ENCODE measurements around the gene RCC2.
"Not testable (repeated sequence)": the region's sequence is repeated elsewhere in the genome, so short reads cannot be mapped to it uniquely, and the experiment has no call there.

- TF ChIP-seq CTCF, POLR2A (IDR thresholded peaks at IDR 0.05): not testable (repeated sequence)
These were observed 42.5 kb upstream of the RCC2 start for GRCh38 chr1:17481981-17482380.

Measured in lower leg skin (tissue), 3 donors.